ENCODE data around the gene CDK8. TPM values are rescaled to one million over a fixed set of nuclear protein-coding genes. Genes with fewer than 3 reads are reported as not detected.
"Not testable (repeated sequence)": the region's sequence is repeated elsewhere in the genome, so short reads cannot be mapped to it uniquely, and the experiment has no call there.

The CDK8 gene
- total RNA-seq, 4 donors from 2014 or later, result 9.6 to 17.7 (median 13.7) TPM

GRCh38 chr13:26280295-26280694 lies 26.4 kb downstream of the CDK8 start:
- Histone ChIP-seq H3K27ac (no peak overlapping the region), H3K4me3 (no peak overlapping the region), H3K9me3 (no peaks in the 10 kb centered on the region), H3K27me3 (no peaks in the 10 kb centered on the region), H3K36me3 (peaks cover 0 to 11% (median 0%) of the 10 kb centered on the region in 3 donors), H3K4me1 (no peaks in the 10 kb centered on the region)
- 95 to 96% methylated on average over 2 of the region's 2 CpGs for WGBS, 2 donors
- DNase-seq (ENCODE audit: low spot score in 2 of 2), result no peak
- TF ChIP-seq EP300 (IDR thresholded peaks at IDR 0.05) (no peak), POLR2A (IDR thresholded peaks at IDR 0.05) (no peak), CTCF (IDR thresholded peaks at IDR 0.05) (no peak)

- 88% methylated on average over 1 of the region's 1 CpG for WGBS, 2 donors
- no peak for TF ChIP-seq CTCF (IDR thresholded peaks at IDR 0.05)
- no peak for TF ChIP-seq POLR2A (IDR thresholded peaks at IDR 0.05)
- TF ChIP-seq EP300 (IDR thresholded peaks at IDR 0.05), result no peak
These were observed 26.9 kb downstream of the CDK8 start for GRCh38 chr13:26280822-26281221.

GRCh38 chr13:26285911-26286310 lies 32.0 kb downstream of the CDK8 start:
- H3K27me3 ChIP-seq; H3K27ac ChIP-seq; H3K4me3 ChIP-seq; DNase-seq (ENCODE audit: low spot score in 2 of 2); H3K4me1 ChIP-seq: not testable (repeated sequence)
- Histone ChIP-seq H3K9me3 (peaks cover 0 to 18% (median 0%) of the 10 kb centered on the region in 4 donors), H3K36me3 (peaks cover 0 to 10% (median 0%) of the 10 kb centered on the region in 3 donors)
- 46 to 91% methylated on average over 1 to 2 of the region's 2 CpGs for WGBS, 2 donors

More at GRCh38 chr13:26280822-26281221, 26.9 kb downstream of the CDK8 start:
- Histone ChIP-seq H3K9me3 (no peaks in the 10 kb centered on the region), H3K4me1 (no peaks in the 10 kb centered on the region), H3K27me3 (no peaks in the 10 kb centered on the region), H3K36me3 (peaks cover 0 to 11% (median 0%) of the 10 kb centered on the region in 3 donors), H3K4me3 (no peak overlapping the region), H3K27ac (no peak overlapping the region)
- no peak for DNase-seq (ENCODE audit: low spot score in 2 of 2)

GRCh38 chr13:26288838-26289237 lies 34.9 kb downstream of the CDK8 start:
- H3K36me3 ChIP-seq; H3K4me3 ChIP-seq; DNase-seq (ENCODE audit: low spot score in 2 of 2); H3K27ac ChIP-seq; H3K27me3 ChIP-seq; H3K4me1 ChIP-seq: not testable (repeated sequence)
- peaks cover 0 to 18% (median 0%) of the 10 kb centered on the region in 4 donors for H3K9me3 ChIP-seq
- WGBS, 2 donors, result 94 to 97% methylated on average over 7 of the region's 7 CpGs

- Histone ChIP-seq H3K4me1 (peaks cover 0 to 16% (median 0%) of the 10 kb centered on the region in 4 donors), H3K36me3 (no peaks in the 10 kb centered on the region), H3K4me3 (no peak overlapping the region), H3K9me3 (no peaks in the 10 kb centered on the region), H3K27me3 (no peaks in the 10 kb centered on the region), H3K27ac (no peak overlapping the region)
- DNase-seq (ENCODE audit: low spot score in 2 of 2), result no peak
- WGBS, 2 donors, result 95 to 96% methylated on average over 6 of the region's 6 CpGs
- TF ChIP-seq POLR2A (IDR thresholded peaks at IDR 0.05), result no peak
- no peak for TF ChIP-seq CTCF (IDR thresholded peaks at IDR 0.05)
- TF ChIP-seq EP300 (IDR thresholded peaks at IDR 0.05), result no peak
These were observed 41.9 kb downstream of the CDK8 start for GRCh38 chr13:26295812-26296211.

GRCh38 chr13:26299168-26299750 lies 45.3 kb downstream of the CDK8 start:
- no peak overlapping the region for H3K27ac ChIP-seq
- H3K27me3 ChIP-seq, result no peaks in the 10 kb centered on the region
- H3K9me3 ChIP-seq, result no peaks in the 10 kb centered on the region
- H3K4me3 ChIP-seq, result no peak overlapping the region
- no peaks in the 10 kb centered on the region for H3K36me3 ChIP-seq
- WGBS, 2 donors, result 75 to 78% methylated on average over 4 of the region's 4 CpGs
- no peak for TF ChIP-seq CTCF (IDR thresholded peaks at IDR 0.05)
- no peak for TF ChIP-seq POLR2A (IDR thresholded peaks at IDR 0.05)
- no peak for TF ChIP-seq EP300 (IDR thresholded peaks at IDR 0.05)
- DNase-seq (ENCODE audit: low spot score in 2 of 2), result no peak
- peaks cover 0 to 17% (median 0%) of the 10 kb centered on the region in 4 donors for H3K4me1 ChIP-seq

Measured in tibial nerve (tissue), 4 donors.